Measurements from ENCODE around the gene PPP1R8. TPM values are rescaled to one million over a fixed set of nuclear protein-coding genes. Genes with fewer than 3 reads are reported as not detected.
"Not testable (repeated sequence)": the region's sequence is repeated elsewhere in the genome, so short reads cannot be mapped to it uniquely, and the experiment has no call there.

Gene PPP1R8
- total RNA-seq, 4 donors from 2014 or later, result 38.6 to 55.1 (median 41.0) TPM

- H3K27ac ChIP-seq, result peak overlapping the region in 2 of 4 donors; percentile 47 to 57
- H3K27me3 ChIP-seq, result no peaks in the 10 kb centered on the region
- no peaks in the 10 kb centered on the region for H3K36me3 ChIP-seq
- H3K4me3 ChIP-seq, result no peak overlapping the region
- no peaks in the 10 kb centered on the region for H3K4me1 ChIP-seq
- no peak for TF ChIP-seq EP300 (IDR thresholded peaks at IDR 0.05)
- no peak for TF ChIP-seq POLR2AphosphoS5 (IDR thresholded peaks at IDR 0.05)
- no peak for TF ChIP-seq POLR2A (IDR thresholded peaks at IDR 0.05)
- TF ChIP-seq CTCF (IDR thresholded peaks at IDR 0.05), result no peak
- WGBS, 2 donors (ENCODE audit: low coverage in 1 of 2), result 78 to 92% methylated on average over 2 to 4 of the region's 8 CpGs
- peak; percentile 22 for ATAC-seq
- no peaks in the 10 kb centered on the region for H3K9me3 ChIP-seq
Measured at GRCh38 chr1:27864264-27864895, 33.8 kb downstream of the PPP1R8 start.

DNA sequence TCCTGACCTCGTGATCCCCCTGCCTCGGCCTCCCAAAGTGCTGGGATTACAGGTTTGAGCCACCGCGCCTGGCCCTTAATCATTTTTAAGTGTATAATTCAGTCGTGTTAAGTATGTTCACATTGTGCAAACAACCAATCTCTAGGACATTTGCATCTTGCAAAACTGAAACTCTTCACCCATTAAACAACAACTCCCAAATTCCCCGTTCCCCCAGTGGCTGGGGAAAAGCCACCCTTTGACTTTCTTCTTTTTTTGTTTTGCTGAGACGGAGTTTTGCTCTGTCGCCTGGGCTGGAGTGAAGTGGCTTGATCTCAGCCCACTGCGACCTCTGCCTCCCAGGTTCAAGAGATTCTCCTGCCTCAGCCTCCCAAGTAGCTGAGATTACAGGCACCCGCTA lies 35.2 kb downstream of the PPP1R8 start:
- no peak overlapping the region for H3K27ac ChIP-seq
- 92 to 100% methylated on average over 2 to 9 of the region's 10 CpGs for WGBS, 2 donors (ENCODE audit: low coverage in 1 of 2)
- no peak overlapping the region for H3K4me3 ChIP-seq
- no peak for ATAC-seq
- H3K9me3 ChIP-seq, result no peaks in the 10 kb centered on the region
- H3K36me3 ChIP-seq, result no peaks in the 10 kb centered on the region
- H3K4me1 ChIP-seq, result no peaks in the 10 kb centered on the region
- TF ChIP-seq POLR2AphosphoS5 (IDR thresholded peaks at IDR 0.05) (no peak), POLR2A (IDR thresholded peaks at IDR 0.05) (no peak), EP300 (IDR thresholded peaks at IDR 0.05) (no peak), CTCF (IDR thresholded peaks at IDR 0.05) (no peak)
- no peaks in the 10 kb centered on the region for H3K27me3 ChIP-seq

DNA sequence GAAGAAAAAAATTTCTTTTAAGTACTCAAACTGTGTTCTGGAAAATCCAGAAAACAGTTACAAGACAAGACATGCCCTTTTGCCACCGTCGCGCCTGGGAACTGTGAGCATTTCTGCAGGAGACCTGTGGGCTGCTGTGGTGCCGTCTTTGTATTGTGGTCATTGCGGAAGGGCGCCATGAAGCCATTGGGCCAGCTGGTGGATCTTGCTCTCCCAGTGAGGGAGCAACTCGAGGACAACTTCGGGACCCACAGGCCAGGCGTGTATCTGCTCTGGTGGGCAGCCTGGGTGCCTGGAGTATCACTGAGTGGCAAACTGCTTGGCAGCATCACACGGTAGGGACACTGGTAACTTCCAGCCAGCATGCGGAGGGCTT lies 38.0 kb downstream of the PPP1R8 start:
- no peak for TF ChIP-seq CTCF (IDR thresholded peaks at IDR 0.05)
- no peak for TF ChIP-seq POLR2AphosphoS5 (IDR thresholded peaks at IDR 0.05)
- no peak for TF ChIP-seq POLR2A (IDR thresholded peaks at IDR 0.05)
- TF ChIP-seq EP300 (IDR thresholded peaks at IDR 0.05), result no peak
- Histone ChIP-seq H3K36me3 (no peaks in the 10 kb centered on the region), H3K9me3 (no peaks in the 10 kb centered on the region), H3K4me3 (no peak overlapping the region), H3K27me3 (peaks cover 14% of the 10 kb centered on the region), H3K4me1 (peaks cover 0 to 17% (median 0%) of the 10 kb centered on the region in 3 donors), H3K27ac (no peak overlapping the region)
- ATAC-seq, result no peak
- 80 to 86% methylated on average over 3 to 4 of the region's 11 CpGs for WGBS, 2 donors (ENCODE audit: low coverage in 1 of 2)

DNA sequence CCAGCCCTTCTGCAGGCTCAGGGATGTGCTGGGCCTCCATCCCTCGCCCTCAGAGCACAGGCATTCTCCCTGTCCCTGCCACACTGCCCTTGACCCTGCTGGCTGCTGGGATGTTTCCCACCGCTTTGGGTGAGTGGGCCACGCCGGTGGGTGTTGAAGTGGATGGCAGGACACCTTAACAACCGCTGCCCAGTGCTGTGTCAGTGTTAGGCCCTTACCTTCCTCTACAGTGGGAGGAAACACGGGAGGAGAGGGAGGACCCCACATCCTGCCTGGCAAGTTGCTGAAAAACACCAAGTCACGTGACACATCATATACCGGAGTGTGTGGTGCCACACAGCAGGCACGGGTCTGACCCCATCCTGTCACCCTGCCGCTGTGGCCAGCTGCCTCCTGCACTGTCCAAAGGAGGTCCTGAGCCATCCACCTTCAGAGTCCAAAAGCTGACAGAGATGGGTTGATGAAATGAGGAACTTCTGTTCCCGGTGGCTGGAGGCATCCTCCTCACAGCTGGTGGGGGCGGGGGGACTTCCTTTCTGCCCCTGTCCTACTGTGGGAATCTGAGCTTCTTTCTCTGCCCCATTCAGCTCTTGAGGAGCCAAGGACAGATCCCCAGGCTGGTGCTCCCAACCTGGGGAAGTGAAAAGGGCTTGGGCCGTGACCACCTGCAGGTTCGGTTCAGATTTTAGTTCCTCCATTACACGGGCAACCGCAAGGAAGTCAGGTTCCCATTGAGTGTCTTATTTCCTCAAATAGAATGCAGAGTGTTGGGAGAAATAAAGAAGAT lies 38.5 kb downstream of the PPP1R8 start:
- Histone ChIP-seq H3K4me1 (peaks cover 0 to 18% (median 0%) of the 10 kb centered on the region in 3 donors), H3K4me3 (no peak overlapping the region), H3K36me3 (no peaks in the 10 kb centered on the region), H3K27ac (peak overlapping the region in 1 of 4 donors; percentile 25), H3K27me3 (peaks cover 19% of the 10 kb centered on the region), H3K9me3 (no peaks in the 10 kb centered on the region)
- ATAC-seq, result peak; percentile 20
- no peak for TF ChIP-seq CTCF (IDR thresholded peaks at IDR 0.05)
- no peak for TF ChIP-seq POLR2AphosphoS5 (IDR thresholded peaks at IDR 0.05)
- no peak for TF ChIP-seq EP300 (IDR thresholded peaks at IDR 0.05)
- no peak for TF ChIP-seq POLR2A (IDR thresholded peaks at IDR 0.05)
- 20 to 73% methylated on average over 1 to 2 of the region's 16 CpGs for WGBS, 2 donors (ENCODE audit: low coverage in 1 of 2)

DNA sequence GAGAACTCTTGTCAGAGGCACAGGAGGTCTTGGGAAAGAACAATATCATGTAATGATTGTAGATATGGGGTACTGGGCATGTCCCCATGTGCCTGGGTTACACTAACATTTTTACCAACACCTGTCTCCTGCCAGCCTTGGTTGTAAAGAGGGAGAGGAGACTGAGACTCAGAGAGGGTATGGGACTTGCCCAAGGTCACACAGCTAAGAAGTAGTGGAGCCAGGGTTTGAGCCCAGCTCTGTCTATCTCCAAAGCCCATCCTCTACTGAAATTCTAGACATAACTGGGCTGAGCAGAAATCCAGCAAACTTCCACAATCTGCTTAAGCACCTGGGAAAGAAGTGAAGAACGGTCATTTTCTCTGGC lies 39.1 kb downstream of the PPP1R8 start:
- Histone ChIP-seq H3K36me3 (no peaks in the 10 kb centered on the region), H3K4me1 (peaks cover 0 to 18% (median 0%) of the 10 kb centered on the region in 3 donors), H3K4me3 (no peak overlapping the region), H3K27ac (no peak overlapping the region), H3K9me3 (no peaks in the 10 kb centered on the region), H3K27me3 (peaks cover 19% of the 10 kb centered on the region)
- no peak for ATAC-seq
- TF ChIP-seq EP300 (IDR thresholded peaks at IDR 0.05) (no peak), POLR2A (IDR thresholded peaks at IDR 0.05) (no peak), POLR2AphosphoS5 (IDR thresholded peaks at IDR 0.05) (no peak), CTCF (IDR thresholded peaks at IDR 0.05) (no peak)
- WGBS, 2 donors (ENCODE audit: low coverage in 1 of 2), result no CpG with 5 or more reads among the region's 1 CpG

DNA sequence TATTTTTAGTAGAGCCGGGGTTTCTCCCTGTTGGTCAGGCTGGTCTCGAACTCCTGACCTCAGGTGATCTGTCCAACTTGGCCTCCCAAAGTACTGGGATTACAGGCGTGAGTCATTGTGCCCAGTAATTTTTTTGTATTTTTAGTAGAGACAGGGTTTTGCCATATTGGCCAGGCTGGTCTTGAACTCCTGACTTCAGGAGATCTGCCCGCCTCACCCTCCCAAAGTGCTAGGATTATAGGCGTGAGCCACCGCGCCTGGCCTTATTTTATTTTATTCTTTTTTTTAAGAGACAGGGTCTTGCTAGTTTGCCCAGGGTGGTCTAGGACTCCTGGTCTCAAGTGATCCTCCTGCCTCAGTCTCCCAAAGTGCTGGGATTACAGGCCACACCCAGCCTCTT lies 40.5 kb downstream of the PPP1R8 start:
- peaks cover 22% of the 10 kb centered on the region for H3K27me3 ChIP-seq
- not testable (repeated sequence) for H3K27ac ChIP-seq, ATAC-seq, H3K9me3 ChIP-seq, H3K4me3 ChIP-seq, H3K36me3 ChIP-seq
- H3K4me1 ChIP-seq, result peaks cover 0 to 18% (median 0%) of the 10 kb centered on the region in 3 donors
- 100% methylated on average over 5 of the region's 7 CpGs; no CpG with 5 or more reads in 1 of the 2 donors for WGBS, 2 donors (ENCODE audit: low coverage in 1 of 2)
